GM19043 (cell line): ENCODE data around the gene FYTTD1.

Source experiments
- ATAC-seq: cut with Tn5 transposase; IDR thresholded peaks from one replicate; pipeline ENCODE4 v1.9.1; 2021; ENCODE audit warnings: low read depth; ENCODE audit not compliant: unreplicated experiment

FYTTD1 gene

GRCh38 chr3:197829397-197830045 is 79.8 kb downstream of the FYTTD1 start:
- no peak for ATAC-seq

- ATAC-seq: no peak
These were observed 80.8 kb downstream of the FYTTD1 start for GRCh38 chr3:197830308-197830966.

DNA sequence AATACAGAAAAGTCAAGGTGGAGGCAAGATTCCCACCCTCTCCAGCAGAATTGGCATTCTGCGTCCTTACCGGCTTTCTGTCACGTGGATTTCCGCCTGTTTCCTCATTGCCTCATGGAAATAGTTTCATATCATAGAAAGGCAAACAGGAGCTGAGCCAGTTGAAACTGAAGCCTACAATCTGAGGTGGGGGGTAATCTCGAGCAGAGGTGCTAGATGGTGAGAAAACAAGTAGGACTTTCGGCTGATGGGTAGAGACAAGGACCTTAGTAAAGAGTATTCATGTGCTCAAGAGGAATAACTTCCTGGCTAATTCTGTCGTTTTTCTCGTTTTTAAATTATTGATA is 81.3 kb downstream of the FYTTD1 start:
- no peak for ATAC-seq

- ATAC-seq: no peak
These were observed 84.4 kb downstream of the FYTTD1 start for GRCh38 chr3:197833930-197834715.

GRCh38 chr3:197835509-197835908 is 85.8 kb downstream of the FYTTD1 start:
- ATAC-seq: no peak

GRCh38 chr3:197836244-197836643 is 86.6 kb downstream of the FYTTD1 start:
- no peak for ATAC-seq
